Cardiac muscle cell (in vitro differentiated cells and primary cell): ENCODE data around the gene NPM1. TPM values are rescaled to one million over a fixed set of nuclear protein-coding genes. Genes with fewer than 3 reads are reported as not detected.

Experiments used
- DNase-seq, 2 donors: peaks; one replicate each; pipeline versions ENCODE4 v3.0.0 to v3.0.0-alpha.2; 2010 to 2017; ENCODE audit warnings: low read depth in 1 of 2, low spot score in 1 of 2
- H3K27ac ChIP-seq: fragments of 200-600 bp; sonication (generic); 2 replicates; pipeline ENCODE4 v1.5.1; 2016
- H3K27me3 ChIP-seq: fragments of 200-600 bp; sonication (generic); 2 replicates; pipeline ENCODE4 v1.6.0; 2016; ENCODE audit warnings: control low read depth
- H3K36me3 ChIP-seq: fragments of 200-600 bp; sonication (generic); 2 replicates; pipeline ENCODE4 v1.5.1; 2016; ENCODE audit warnings: control low read depth
- H3K4me1 ChIP-seq: fragments of 200-600 bp; sonication (generic); 2 replicates; pipeline ENCODE4 v1.8.1; 2017; ENCODE audit warnings: low read depth, mild to moderate bottlenecking, mixed run types
- H3K4me3 ChIP-seq: fragments of 200-600 bp; sonication (generic); 2 replicates; pipeline ENCODE4 v1.5.1; 2016; ENCODE audit warnings: mild to moderate bottlenecking
- H3K9me3 ChIP-seq: fragments of 200-600 bp; sonication (generic); 2 replicates; pipeline ENCODE4 v1.5.1; 2017; ENCODE audit warnings: low read depth, mild to moderate bottlenecking, control low read depth
- polyA plus RNA-seq: library from polyadenylated mRNA; unstranded; fragments of >200 nt; fragmentation: Nextera tagmentation; extraction: Ambion mirVana; gene quantifications from 2 replicates; pipeline ENCODE4 v1.2.1, GENCODE V29; 2016
- total RNA-seq: library from RNA; depleted of rRNA; stranded (reverse); fragments of >200 nt; gene quantifications from 2 replicates; pipeline ENCODE4 v1.2.3, GENCODE V29; 2016
- TF ChIP-seq, protein P1 (sequence below): IDR thresholded peaks from 2 replicates; pipeline ENCODE4 v1.5.1; 2012; ENCODE audit warnings: low read depth, mild to moderate bottlenecking, low read length

Gene NPM1
- total and polyA plus RNA-seq, 2 experiments from 2014 or later: 389 to 1,115 TPM

DNA sequence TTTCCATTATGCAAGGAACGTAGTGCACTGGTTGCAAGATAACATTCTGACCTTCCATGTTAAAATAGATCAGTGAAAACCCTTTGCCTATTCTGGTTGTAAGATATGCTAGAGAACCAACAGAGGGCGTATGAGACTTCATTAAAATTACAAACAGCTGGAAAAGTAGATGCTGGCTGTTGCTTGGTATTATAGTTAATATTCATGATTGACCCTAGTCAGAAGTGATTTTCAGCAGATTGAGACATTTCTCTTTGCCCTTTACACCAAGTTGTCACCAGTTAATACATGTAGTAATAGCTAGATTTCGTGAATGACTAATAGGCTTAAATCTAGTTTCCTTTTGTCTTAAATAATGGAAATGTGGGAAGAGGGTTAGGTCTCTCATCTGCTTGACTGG is 18.0 kb downstream of the NPM1 start:
- Histone ChIP-seq H3K36me3 (peaks cover 68% of the 10 kb centered on the region), H3K4me1 (no peaks in the 10 kb centered on the region), H3K27ac (no peak overlapping the region), H3K4me3 (no peak overlapping the region), H3K9me3 (no peaks in the 10 kb centered on the region), H3K27me3 (no peaks in the 10 kb centered on the region)
- peak; percentile 35 to 53 for DNase-seq
- TF ChIP-seq, protein P1, sequence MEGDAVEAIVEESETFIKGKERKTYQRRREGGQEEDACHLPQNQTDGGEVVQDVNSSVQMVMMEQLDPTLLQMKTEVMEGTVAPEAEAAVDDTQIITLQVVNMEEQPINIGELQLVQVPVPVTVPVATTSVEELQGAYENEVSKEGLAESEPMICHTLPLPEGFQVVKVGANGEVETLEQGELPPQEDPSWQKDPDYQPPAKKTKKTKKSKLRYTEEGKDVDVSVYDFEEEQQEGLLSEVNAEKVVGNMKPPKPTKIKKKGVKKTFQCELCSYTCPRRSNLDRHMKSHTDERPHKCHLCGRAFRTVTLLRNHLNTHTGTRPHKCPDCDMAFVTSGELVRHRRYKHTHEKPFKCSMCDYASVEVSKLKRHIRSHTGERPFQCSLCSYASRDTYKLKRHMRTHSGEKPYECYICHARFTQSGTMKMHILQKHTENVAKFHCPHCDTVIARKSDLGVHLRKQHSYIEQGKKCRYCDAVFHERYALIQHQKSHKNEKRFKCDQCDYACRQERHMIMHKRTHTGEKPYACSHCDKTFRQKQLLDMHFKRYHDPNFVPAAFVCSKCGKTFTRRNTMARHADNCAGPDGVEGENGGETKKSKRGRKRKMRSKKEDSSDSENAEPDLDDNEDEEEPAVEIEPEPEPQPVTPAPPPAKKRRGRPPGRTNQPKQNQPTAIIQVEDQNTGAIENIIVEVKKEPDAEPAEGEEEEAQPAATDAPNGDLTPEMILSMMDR: peak; percentile 55

- no peaks in the 10 kb centered on the region for H3K4me1 ChIP-seq
- H3K9me3 ChIP-seq: no peaks in the 10 kb centered on the region
- no peak for DNase-seq
- no peaks in the 10 kb centered on the region for H3K27me3 ChIP-seq
- H3K36me3 ChIP-seq: peaks cover 65% of the 10 kb centered on the region
- H3K27ac ChIP-seq: peak overlapping the region; percentile 34
- H3K4me3 ChIP-seq: no peak overlapping the region
- TF ChIP-seq, protein P1: no peak
These were observed 19.6 kb downstream of the NPM1 start for GRCh38 chr5:171407234-171407633.

- no peaks in the 10 kb centered on the region for H3K9me3 ChIP-seq
- no peak overlapping the region for H3K27ac ChIP-seq
- DNase-seq: no peak
- no peaks in the 10 kb centered on the region for H3K27me3 ChIP-seq
- peaks cover 69% of the 10 kb centered on the region for H3K36me3 ChIP-seq
- TF ChIP-seq, protein P1: no peak
- H3K4me3 ChIP-seq: no peak overlapping the region
- no peaks in the 10 kb centered on the region for H3K4me1 ChIP-seq
These were observed 21.8 kb downstream of the NPM1 start for GRCh38 chr5:171409164-171410136.

DNA sequence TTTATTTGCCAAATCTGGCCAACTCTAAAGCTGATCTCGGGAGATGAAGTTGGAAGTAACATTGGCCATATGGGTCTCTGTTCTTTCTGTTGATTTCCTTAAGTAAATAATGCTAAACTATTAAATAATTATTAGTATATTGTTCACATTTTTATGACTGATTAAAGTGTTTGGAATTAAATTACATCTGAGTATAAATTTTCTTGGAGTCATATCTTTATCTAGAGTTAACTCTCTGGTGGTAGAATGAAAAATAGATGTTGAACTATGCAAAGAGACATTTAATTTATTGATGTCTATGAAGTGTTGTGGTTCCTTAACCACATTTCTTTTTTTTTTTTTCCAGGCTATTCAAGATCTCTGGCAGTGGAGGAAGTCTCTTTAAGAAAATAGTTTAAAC is 22.5 kb downstream of the NPM1 start:
- no peak overlapping the region for H3K27ac ChIP-seq
- H3K27me3 ChIP-seq: no peaks in the 10 kb centered on the region
- no peak for DNase-seq
- no peaks in the 10 kb centered on the region for H3K9me3 ChIP-seq
- H3K4me1 ChIP-seq: no peaks in the 10 kb centered on the region
- H3K36me3 ChIP-seq: peaks cover 64% of the 10 kb centered on the region
- no peak overlapping the region for H3K4me3 ChIP-seq
- TF ChIP-seq, protein P1: no peak

- Histone ChIP-seq H3K9me3 (no peaks in the 10 kb centered on the region), H3K4me1 (peaks cover under 1% of the 10 kb centered on the region), H3K36me3 (peaks cover 44% of the 10 kb centered on the region), H3K4me3 (no peak overlapping the region), H3K27ac (no peak overlapping the region), H3K27me3 (no peaks in the 10 kb centered on the region)
- TF ChIP-seq, protein P1: no peak
- DNase-seq: no peak
These were observed 24.5 kb downstream of the NPM1 start for GRCh38 chr5:171412186-171412585.
